NB4 (cell line): ENCODE data around the gene PER2.

Experiments used
- CTCF ChIP-seq: IDR thresholded peaks from one replicate; pipeline ENCODE4 v1.5.1; 2012; ENCODE audit warnings: low read depth, low read length
- MAX ChIP-seq: IDR thresholded peaks from 2 replicates; pipeline ENCODE4 v1.6.1; 2011; ENCODE audit warnings: low read depth, low read length
- MYC ChIP-seq: IDR thresholded peaks from 2 replicates; pipeline ENCODE4 v1.6.1; 2011; ENCODE audit warnings: low read depth, low read length
- POLR2A ChIP-seq: IDR thresholded peaks from 2 replicates; pipeline ENCODE4 v1.6.1; 2011; ENCODE audit warnings: mild to moderate bottlenecking; ENCODE audit not compliant: insufficient read length; ENCODE audit errors: extremely low read depth

GRCh38 chr2:238304116-238304515, 15.7 kb upstream of the PER2 start:
- TF ChIP-seq CTCF (no peak), MYC (no peak), POLR2A (no peak), MAX (no peak)
